Hematopoietic multipotent progenitor cell treated with erythropoietin and hydrocortisone succinate and interleukin-3 and kit ligand, for 15 days (in vitro differentiated cells): Measurements from ENCODE around the gene SHB.
A peak's percentile ranks its signal among the peaks of the same experiment; 100 is the strongest.

Source experiments
- DNase-seq: peaks from one replicate; pipeline ENCODE4 v3.0.0-alpha.2; 2015; ENCODE audit warnings: low spot score

Gene SHB

GRCh38 chr9:37953206-37953774 is 115.7 kb downstream of the SHB start:
- no peak for DNase-seq

- DNase-seq: no peak
Measured at GRCh38 chr9:37952731-37953130, 116.3 kb downstream of the SHB start.

GRCh38 chr9:37951671-37952449 is 117.2 kb downstream of the SHB start:
- no peak for DNase-seq

- DNase-seq: no peak
Measured at GRCh38 chr9:37950561-37950960, 118.5 kb downstream of the SHB start.

- no peak for DNase-seq
Measured at GRCh38 chr9:37949576-37949975, 119.5 kb downstream of the SHB start.

- no peak for DNase-seq
Measured at GRCh38 chr9:37948417-37948980, 120.5 kb downstream of the SHB start.

GRCh38 chr9:37947977-37948376 is 121.0 kb downstream of the SHB start:
- no peak for DNase-seq

- DNase-seq: no peak
Measured at GRCh38 chr9:37947471-37947870, 121.6 kb downstream of the SHB start.

- no peak for DNase-seq
Measured at GRCh38 chr9:37946971-37947370, 122.1 kb downstream of the SHB start.

GRCh38 chr9:37946041-37946440 is 123.0 kb downstream of the SHB start:
- DNase-seq: no peak

- no peak for DNase-seq
Measured at GRCh38 chr9:37944671-37945481, 124.2 kb downstream of the SHB start.

GRCh38 chr9:37944266-37944650 is 124.8 kb downstream of the SHB start:
- no peak for DNase-seq

- DNase-seq: no peak
Measured at GRCh38 chr9:37943345-37944265, 125.4 kb downstream of the SHB start.

- DNase-seq: no peak
Measured at GRCh38 chr9:37942621-37943344, 126.2 kb downstream of the SHB start.

GRCh38 chr9:37941253-37941652 is 127.8 kb downstream of the SHB start:
- DNase-seq: no peak

GRCh38 chr9:37939575-37940095 is 129.4 kb downstream of the SHB start:
- DNase-seq: no peak

- DNase-seq: no peak
Measured at GRCh38 chr9:37938121-37938891, 130.7 kb downstream of the SHB start.

- no peak for DNase-seq
Measured at GRCh38 chr9:37937366-37937765, 131.7 kb downstream of the SHB start.

- peak; percentile 37 for DNase-seq
Measured at GRCh38 chr9:37936965-37937364, 132.1 kb downstream of the SHB start.

GRCh38 chr9:37936376-37936775 is 132.7 kb downstream of the SHB start:
- DNase-seq: no peak
